T-cell (primary cell): ENCODE results near the gene ENG. TPM values are rescaled to one million over a fixed set of nuclear protein-coding genes. Genes with fewer than 3 reads are reported as not detected.
A peak's percentile ranks its signal among the peaks of the same experiment; 100 is the strongest.

ENCODE experiments used
- ATAC-seq, 4 experiments: fragments of 200-7000 bp in 3 of 4; fragments of 150-1000 bp in 1 of 4; cut with Tn5 transposase; replicated peaks in 1 of 4; 1 replicate in 3 of 4; 2 replicates in 1 of 4; pipeline ENCODE4 v1.10.0; 2021; ENCODE audit warnings: moderate library complexity in 3 of 4, mild to moderate bottlenecking in 2 of 4, moderate number of reproducible peaks in 1 of 4
- CTCF ChIA-PET, 2 donors: fragments of 300-600 bp; sonication (Branson Sonifier 250); formaldehyde crosslinking; loops; one replicate each; lab custom pipeline; 2022; ENCODE audit warnings: antibody characterized with exemption in 2 of 2; lab: Charles Lee
- POLR2A ChIA-PET, 2 donors: fragments of 300-600 bp; sonication (Branson Sonifier 250); formaldehyde crosslinking; loops; one replicate each; lab custom pipeline; 2022; ENCODE audit warnings: antibody characterized with exemption in 2 of 2; lab: Charles Lee
- DNase-seq, 35 experiments: peaks; one replicate each; pipeline versions ENCODE4 v3.0.0 to v3.0.0-alpha.2; 2013 to 2023
- H3K27ac ChIP-seq: one replicate; pipeline ENCODE4 v1.5.1; 2013; ENCODE audit warnings: low read length
- H3K27me3 ChIP-seq, 2 experiments: replicated peaks in 1 of 2; 1 replicate in 1 of 2; 2 replicates in 1 of 2; pipeline versions ENCODE4 v1.6.1 to v1.7.0; 2013; ENCODE audit warnings: low read length in 1 of 2, mixed read lengths in 1 of 2; ENCODE audit not compliant: control insufficient read depth in 2 of 2, insufficient read depth in 2 of 2; ENCODE audit errors: extremely low read depth in 1 of 2
- H3K36me3 ChIP-seq, 2 donors: 1 replicate in 1 of 2; 2 replicates in 1 of 2; pipeline versions ENCODE4 v1.6.1 to v1.7.0; 2013; ENCODE audit warnings: low read length in 1 of 2; ENCODE audit not compliant: control insufficient read depth in 2 of 2, insufficient read depth in 1 of 2; ENCODE audit errors: extremely low read depth in 1 of 2
- H3K4me1 ChIP-seq, 2 experiments: 1 replicate in 1 of 2; 2 replicates in 1 of 2; pipeline versions ENCODE4 v1.6.1 to v1.7.0; 2013; ENCODE audit warnings: low read length in 2 of 2, mixed read lengths in 1 of 2; ENCODE audit not compliant: insufficient read depth in 2 of 2, control insufficient read depth in 1 of 2; ENCODE audit errors: extremely low read depth in 1 of 2
- H3K4me3 ChIP-seq, 2 donors: 1 replicate in 1 of 2; 2 replicates in 1 of 2; pipeline versions ENCODE4 v1.5.1 to v1.7.0; 2013; ENCODE audit warnings: mild to moderate bottlenecking in 2 of 2, low read length in 1 of 2, moderate library complexity in 1 of 2; ENCODE audit not compliant: control insufficient read depth in 1 of 2; ENCODE audit errors: extremely low read depth in 1 of 2
- H3K9me3 ChIP-seq: 2 replicates; pipeline ENCODE4 v1.7.0; 2013
- H3K27ac Mint-ChIP-seq, 2 donors: one replicate each; pipeline ENCODE4 v1.8.0; 2020 to 2021; ENCODE audit warnings: mild to moderate bottlenecking in 2 of 2, mixed read lengths in 2 of 2
- H3K27me3 Mint-ChIP-seq, 2 donors: one replicate each; pipeline ENCODE4 v1.8.0; 2021 to 2022; ENCODE audit warnings: mixed read lengths in 2 of 2
- H3K36me3 Mint-ChIP-seq: one replicate; pipeline ENCODE4 v1.8.0; 2021; ENCODE audit warnings: mixed read lengths
- H3K4me1 Mint-ChIP-seq, 3 donors: one replicate each; pipeline ENCODE4 v1.8.0; 2020 to 2022; ENCODE audit warnings: mixed read lengths in 3 of 3, mild to moderate bottlenecking in 1 of 3
- H3K4me3 Mint-ChIP-seq, 3 donors: one replicate each; pipeline ENCODE4 v1.8.0; 2020 to 2022; ENCODE audit warnings: mild to moderate bottlenecking in 3 of 3, mixed read lengths in 3 of 3, moderate library complexity in 3 of 3
- H3K9me3 Mint-ChIP-seq, 3 donors: one replicate each; pipeline ENCODE4 v1.8.0; 2020 to 2022; ENCODE audit warnings: mixed read lengths in 3 of 3
- WGBS: methylation state at CpG from one replicate; pipeline ENCODE4 v1.1.5; 2013; ENCODE audit warnings: missing lambda C conversion rate; ENCODE audit not compliant: insufficient coverage; 5-methylcytosine and 5-hydroxymethylcytosine counted together
- total RNA-seq, 35 experiments: library from RNA in 6 of 35; stranded (reverse) in 6 of 35; fragments of 120-200 nt in 1 of 35; gene quantifications; one replicate each; pipeline versions ENCODE4 v1.2.1 to v1.2.4 and lab custom pipeline; 2013 to 2026

The ENG gene
- total RNA-seq, 5 donors from 2014 or later (not counting 1 experiment from before 2014, with no cell fraction given) = 6.8 to 16.7 (median 8.8) TPM

GRCh38 chr9:127825319-127826051 lies 29.0 kb downstream of the ENG start:
- no peak overlapping the region for H3K27ac ChIP-seq
- no peak for ATAC-seq
- H3K4me1 ChIP-seq = no peaks in the 10 kb centered on the region
- H3K9me3 ChIP-seq = no peaks in the 10 kb centered on the region
- Mint-ChIP-seq H3K27ac (peak overlapping the region in 1 of 2 donors; percentile 34), H3K27me3 (no peaks in the 10 kb centered on the region), H3K36me3 (peaks cover 6% of the 10 kb centered on the region), H3K9me3 (no peaks in the 10 kb centered on the region), H3K4me3 (no peak overlapping the region), H3K4me1 (peaks cover 0 to 3% (median 0%) of the 10 kb centered on the region in 3 donors)
- peaks cover 0 to 6% of the 10 kb centered on the region in 2 experiments for H3K27me3 ChIP-seq
- ChIA-PET POLR2A (no interaction called here), CTCF (interaction anchor here in 1 of 2 donors (0.6 kb wide), 1 partner anchor 193 kb away, joined by 4 read pairs; no protein-coding TSS in a partner anchor)
- DNase-seq = no peak
- WGBS = 86% methylated on average over 23 of the region's 42 CpGs
- peaks cover 0 to 5% of the 10 kb centered on the region in 2 donors for H3K36me3 ChIP-seq
- H3K4me3 ChIP-seq = no peak overlapping the region

- POLR2A ChIA-PET = no interaction called here
- H3K4me1 Mint-ChIP-seq = peaks cover 0 to 3% (median 0%) of the 10 kb centered on the region in 3 donors
- 83% methylated on average over 1 of the region's 4 CpGs for WGBS
- no peaks in the 10 kb centered on the region for H3K9me3 Mint-ChIP-seq
- no peak for DNase-seq
- H3K27me3 Mint-ChIP-seq = no peaks in the 10 kb centered on the region
- Histone ChIP-seq H3K9me3 (no peaks in the 10 kb centered on the region), H3K4me1 (no peaks in the 10 kb centered on the region), H3K36me3 (peaks cover 4 to 12% of the 10 kb centered on the region in 2 donors), H3K27ac (no peak overlapping the region), H3K4me3 (no peak overlapping the region), H3K27me3 (no peaks in the 10 kb centered on the region)
- H3K36me3 Mint-ChIP-seq = peaks cover 16% of the 10 kb centered on the region
- CTCF ChIA-PET = no interaction called here
- ATAC-seq = no peak
- no peak overlapping the region for H3K4me3 Mint-ChIP-seq
- H3K27ac Mint-ChIP-seq = no peak overlapping the region
These were observed 32.4 kb downstream of the ENG start for GRCh38 chr9:127822108-127822507.

GRCh38 chr9:127818574-127818973 lies 35.9 kb downstream of the ENG start:
- POLR2A ChIA-PET = no interaction called here
- no peaks in the 10 kb centered on the region for H3K9me3 ChIP-seq
- Mint-ChIP-seq H3K4me3 (no peak overlapping the region), H3K27me3 (no peaks in the 10 kb centered on the region), H3K27ac (peak overlapping the region in 1 of 2 donors; percentile 43), H3K4me1 (no peaks in the 10 kb centered on the region), H3K36me3 (peaks cover 13% of the 10 kb centered on the region), H3K9me3 (no peaks in the 10 kb centered on the region)
- no peaks in the 10 kb centered on the region for H3K4me1 ChIP-seq
- H3K27me3 ChIP-seq = no peaks in the 10 kb centered on the region
- ATAC-seq (no peak), DNase-seq (no peak)
- 100% methylated on average over 2 of the region's 11 CpGs for WGBS
- CTCF ChIA-PET = interaction anchor here in 1 of 2 donors (0.7 kb wide), 1 partner anchor 299 kb away, joined by 3 read pairs; no protein-coding TSS in a partner anchor
- no peak overlapping the region for H3K27ac ChIP-seq
- H3K36me3 ChIP-seq = peaks cover 28 to 35% of the 10 kb centered on the region in 2 donors
- no peak overlapping the region for H3K4me3 ChIP-seq

- H3K27me3 ChIP-seq = no peaks in the 10 kb centered on the region
- no peak overlapping the region for H3K27ac ChIP-seq
- 93% methylated on average over 15 of the region's 17 CpGs for WGBS
- ChIA-PET CTCF (no interaction called here), POLR2A (no interaction called here)
- ATAC-seq (peak in 1 of 4 experiments; percentile 25), DNase-seq (no peak)
- Mint-ChIP-seq H3K27ac (peak overlapping the region; percentile 23 to 36), H3K36me3 (peaks cover 15% of the 10 kb centered on the region), H3K4me3 (no peak overlapping the region), H3K9me3 (no peaks in the 10 kb centered on the region), H3K27me3 (no peaks in the 10 kb centered on the region), H3K4me1 (no peaks in the 10 kb centered on the region)
- no peak overlapping the region for H3K4me3 ChIP-seq
- no peaks in the 10 kb centered on the region for H3K4me1 ChIP-seq
- H3K9me3 ChIP-seq = no peaks in the 10 kb centered on the region
- H3K36me3 ChIP-seq = peaks cover 33 to 41% of the 10 kb centered on the region in 2 donors
These were observed 36.5 kb downstream of the ENG start for GRCh38 chr9:127817881-127818434.

- Histone ChIP-seq H3K36me3 (peaks cover 40 to 52% of the 10 kb centered on the region in 2 donors), H3K27ac (no peak overlapping the region), H3K27me3 (no peaks in the 10 kb centered on the region), H3K4me3 (no peak overlapping the region), H3K9me3 (no peaks in the 10 kb centered on the region), H3K4me1 (no peaks in the 10 kb centered on the region)
- no peak overlapping the region for H3K4me3 Mint-ChIP-seq
- 97% methylated on average over 6 of the region's 8 CpGs for WGBS
- CTCF ChIA-PET = no interaction called here
- POLR2A ChIA-PET = no interaction called here
- H3K27ac Mint-ChIP-seq = peak overlapping the region in 1 of 2 donors; percentile 64
- ATAC-seq = no peak
- peaks cover 22% of the 10 kb centered on the region for H3K36me3 Mint-ChIP-seq
- no peaks in the 10 kb centered on the region for H3K4me1 Mint-ChIP-seq
- no peaks in the 10 kb centered on the region for H3K9me3 Mint-ChIP-seq
- DNase-seq = no peak
- no peaks in the 10 kb centered on the region for H3K27me3 Mint-ChIP-seq
These were observed 37.7 kb downstream of the ENG start for GRCh38 chr9:127816728-127817127.

- Histone ChIP-seq H3K27ac (no peak overlapping the region), H3K4me3 (no peak overlapping the region), H3K27me3 (no peaks in the 10 kb centered on the region), H3K4me1 (no peaks in the 10 kb centered on the region), H3K36me3 (peaks cover 40 to 55% of the 10 kb centered on the region in 2 donors), H3K9me3 (no peaks in the 10 kb centered on the region)
- no peaks in the 10 kb centered on the region for H3K4me1 Mint-ChIP-seq
- H3K4me3 Mint-ChIP-seq = no peak overlapping the region
- no peaks in the 10 kb centered on the region for H3K27me3 Mint-ChIP-seq
- no peaks in the 10 kb centered on the region for H3K9me3 Mint-ChIP-seq
- POLR2A ChIA-PET = no interaction called here
- CTCF ChIA-PET = no interaction called here
- peaks cover 23% of the 10 kb centered on the region for H3K36me3 Mint-ChIP-seq
- ATAC-seq = no peak
- WGBS = no CpG with 5 or more reads among the region's 3 CpGs
- H3K27ac Mint-ChIP-seq = no peak overlapping the region
- no peak for DNase-seq
These were observed 38.1 kb downstream of the ENG start for GRCh38 chr9:127816362-127816725.
